ENCODE measurements around the gene C12orf56.
"Not testable (repeated sequence)": the region's sequence is repeated elsewhere in the genome, so short reads cannot be mapped to it uniquely, and the experiment has no call there.

- not testable (repeated sequence) for TF ChIP-seq CTCF (conservative IDR thresholded peaks at IDR 0.05); EZH2 (IDR thresholded peaks at IDR 0.05; ENCODE audit: low read depth)
These were observed 97.4 kb downstream of the C12orf56 start for GRCh38 chr12:64293174-64293573.
